Osteocyte (in vitro differentiated cells): Measurements from ENCODE around the gene GPC1. TPM values are rescaled to one million over a fixed set of nuclear protein-coding genes. Genes with fewer than 3 reads are reported as not detected.

Experiments used
- DNase-seq: peaks from one replicate; pipeline ENCODE4 v3.0.0; 2021; ENCODE audit warnings: mixed read lengths; ENCODE audit not compliant: unreplicated experiment; ENCODE audit errors: extremely low spot score
- H3K27ac Mint-ChIP-seq: one replicate; pipeline ENCODE4 v1.8.0; 2021; ENCODE audit warnings: mild to moderate bottlenecking, mixed read lengths; ENCODE audit not compliant: unreplicated experiment
- H3K27me3 Mint-ChIP-seq: one replicate; pipeline ENCODE4 v1.8.0; 2021; ENCODE audit warnings: mixed read lengths; ENCODE audit not compliant: unreplicated experiment
- H3K36me3 Mint-ChIP-seq: one replicate; pipeline ENCODE4 v1.8.0; 2021; ENCODE audit warnings: mixed read lengths; ENCODE audit not compliant: unreplicated experiment
- H3K4me1 Mint-ChIP-seq: one replicate; pipeline ENCODE4 v1.8.0; 2021; ENCODE audit warnings: mixed read lengths; ENCODE audit not compliant: unreplicated experiment
- H3K4me3 Mint-ChIP-seq: one replicate; pipeline ENCODE4 v1.8.0; 2021; ENCODE audit warnings: mild to moderate bottlenecking, moderate library complexity, mixed read lengths; ENCODE audit not compliant: unreplicated experiment
- H3K9me3 Mint-ChIP-seq: one replicate; pipeline ENCODE4 v1.8.0; 2021; ENCODE audit warnings: mixed read lengths; ENCODE audit not compliant: unreplicated experiment
- CTCF ChIP-seq: fragments of 200-600 bp; sonication (generic); IDR thresholded peaks from 2 replicates; pipeline ENCODE4 v1.5.0; 2021; ENCODE audit warnings: antibody characterized with exemption, mild to moderate bottlenecking, moderate library complexity
- total RNA-seq: library from RNA; stranded (reverse); gene quantifications from 2 replicates; pipeline ENCODE4 v1.2.1, GENCODE V29; 2021

GPC1 gene
- total RNA-seq, 1 donor from 2014 or later = 148 TPM

DNA sequence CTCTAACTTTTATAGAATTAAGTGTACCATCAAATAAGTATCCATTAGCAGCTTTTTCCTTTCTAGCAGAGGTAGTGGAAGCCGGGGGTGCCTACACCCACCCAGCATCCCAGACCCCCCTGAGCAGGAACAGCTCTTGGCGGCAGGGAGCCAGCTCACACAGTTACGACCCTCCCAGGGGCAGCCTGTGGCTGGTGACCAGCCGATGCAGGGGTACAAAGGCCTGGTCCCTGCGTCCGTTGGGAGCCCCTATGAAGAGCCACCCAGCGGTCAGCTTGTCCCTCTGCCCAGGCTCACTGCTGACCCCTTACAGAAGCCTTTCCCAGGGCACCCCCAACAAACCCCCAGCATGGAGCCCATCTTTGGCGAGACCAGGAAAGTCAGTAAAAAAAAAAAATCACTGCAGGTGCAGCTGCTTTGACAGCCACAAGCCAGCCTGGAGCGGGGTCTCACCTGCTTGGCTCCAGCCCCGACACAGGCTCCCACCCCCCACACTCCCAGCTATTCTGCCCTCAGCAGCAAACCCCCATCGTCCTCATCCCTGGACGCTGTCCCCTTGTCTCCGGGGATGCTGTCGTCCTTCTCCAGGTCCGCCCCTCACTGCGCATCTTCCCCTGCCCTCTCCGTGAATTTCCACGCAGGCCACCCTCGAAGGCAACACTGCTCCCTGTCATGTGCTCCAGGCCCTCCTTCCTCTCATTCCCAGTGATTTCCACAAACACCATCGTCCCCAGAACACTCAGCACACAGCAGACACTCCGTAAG lies 43.1 kb downstream of the GPC1 start:
- no peaks in the 10 kb centered on the region for H3K27me3 Mint-ChIP-seq
- H3K4me3 Mint-ChIP-seq = no peak overlapping the region
- TF ChIP-seq CTCF = no peak
- H3K27ac Mint-ChIP-seq = no peak overlapping the region
- no peak for DNase-seq
- H3K36me3 Mint-ChIP-seq = peaks cover 6% of the 10 kb centered on the region
- H3K9me3 Mint-ChIP-seq = peaks cover 10% of the 10 kb centered on the region
- H3K4me1 Mint-ChIP-seq = no peaks in the 10 kb centered on the region

DNA sequence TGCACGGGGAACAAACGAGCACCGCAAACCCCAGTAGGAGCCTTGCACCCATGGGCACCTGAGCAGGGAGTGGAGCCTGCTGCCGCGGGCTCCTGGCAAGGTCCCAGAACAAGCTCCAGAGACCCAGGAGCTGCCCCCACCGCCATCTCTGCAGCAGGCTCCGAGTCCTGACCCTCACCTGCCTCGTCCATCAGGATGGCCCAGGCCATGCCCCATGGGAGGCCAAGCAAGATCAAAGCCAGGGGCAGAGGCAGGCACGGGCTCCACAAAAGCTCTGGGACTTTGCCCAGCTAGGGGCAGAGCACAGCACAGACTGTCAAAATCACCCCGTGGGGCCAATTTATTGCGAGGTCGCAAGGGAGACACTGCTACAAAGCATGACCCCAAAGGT lies 43.6 kb downstream of the GPC1 start:
- H3K36me3 Mint-ChIP-seq = peaks cover 9% of the 10 kb centered on the region
- no peak overlapping the region for H3K27ac Mint-ChIP-seq
- no peak overlapping the region for H3K4me3 Mint-ChIP-seq
- H3K9me3 Mint-ChIP-seq = peaks cover 7% of the 10 kb centered on the region
- DNase-seq = no peak
- no peaks in the 10 kb centered on the region for H3K4me1 Mint-ChIP-seq
- TF ChIP-seq CTCF = no peak
- H3K27me3 Mint-ChIP-seq = no peaks in the 10 kb centered on the region

GRCh38 chr2:240480834-240481623 lies 45.6 kb downstream of the GPC1 start:
- H3K36me3 Mint-ChIP-seq = peaks cover 8% of the 10 kb centered on the region
- peaks cover 4% of the 10 kb centered on the region for H3K9me3 Mint-ChIP-seq
- no peaks in the 10 kb centered on the region for H3K27me3 Mint-ChIP-seq
- DNase-seq = peak; percentile 73
- H3K27ac Mint-ChIP-seq = no peak overlapping the region
- H3K4me1 Mint-ChIP-seq = no peaks in the 10 kb centered on the region
- H3K4me3 Mint-ChIP-seq = no peak overlapping the region
- TF ChIP-seq CTCF = no peak

GRCh38 chr2:240481720-240482119 lies 46.3 kb downstream of the GPC1 start:
- no peaks in the 10 kb centered on the region for H3K27me3 Mint-ChIP-seq
- DNase-seq = peak; percentile 83
- no peak for TF ChIP-seq CTCF
- peaks cover 8% of the 10 kb centered on the region for H3K36me3 Mint-ChIP-seq
- no peak overlapping the region for H3K4me3 Mint-ChIP-seq
- H3K27ac Mint-ChIP-seq = no peak overlapping the region
- no peaks in the 10 kb centered on the region for H3K4me1 Mint-ChIP-seq
- no peaks in the 10 kb centered on the region for H3K9me3 Mint-ChIP-seq

GRCh38 chr2:240482141-240482540 lies 46.7 kb downstream of the GPC1 start:
- Mint-ChIP-seq H3K9me3 (peaks cover 3% of the 10 kb centered on the region), H3K4me1 (no peaks in the 10 kb centered on the region), H3K4me3 (no peak overlapping the region), H3K27me3 (no peaks in the 10 kb centered on the region), H3K36me3 (peaks cover 8% of the 10 kb centered on the region), H3K27ac (no peak overlapping the region)
- DNase-seq = peak; percentile 84
- no peak for TF ChIP-seq CTCF
